Measurements from ENCODE around the gene ZFP36L1.

Gene ZFP36L1

DNA sequence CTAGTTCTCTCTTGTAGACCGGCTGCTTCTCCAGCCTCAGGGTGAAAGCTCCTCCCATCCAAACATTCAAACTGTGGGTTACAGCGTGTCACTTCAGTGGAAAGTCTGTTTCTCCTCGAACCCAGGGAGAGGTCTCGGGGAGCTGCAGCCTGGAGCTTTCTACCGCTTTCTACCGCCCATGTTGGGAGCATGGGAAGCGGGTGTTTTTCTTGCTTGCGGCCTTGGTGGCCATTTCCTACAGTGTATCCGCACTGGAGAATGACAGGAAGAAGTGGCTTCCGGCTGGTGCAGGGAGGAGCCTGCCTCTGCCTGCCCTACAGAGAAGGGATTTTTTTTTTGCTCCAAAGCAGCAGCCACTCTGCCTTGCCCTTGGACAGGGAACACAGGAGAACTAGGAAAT, 21.2 kb downstream of the ZFP36L1 start:
- H3K4me2 ChIP-seq (ENCODE audit: low read length), result no peak overlapping the region
- no peak overlapping the region for H4K8ac ChIP-seq (ENCODE audit: low read depth, low read length)
- H2AK5ac ChIP-seq (ENCODE audit: low read length), result no peak overlapping the region
- H3K4me1 ChIP-seq (ENCODE audit: control insufficient read depth in 1 of 2, insufficient read depth in 2 of 2, low read length in 2 of 2), result no peaks in the 10 kb centered on the region
- no peaks in the 10 kb centered on the region for H3K9me3 ChIP-seq (ENCODE audit: insufficient read depth, low read depth, low read length)
- no peak overlapping the region for H2BK12ac ChIP-seq (ENCODE audit: low read length)
- H2BK120ac ChIP-seq (ENCODE audit: insufficient read depth, low read length, poor library complexity), result no peak overlapping the region
- WGBS (ENCODE audit: extremely low coverage, insufficient coverage, insufficient read length), result no CpG with 5 or more reads among the region's 10 CpGs
- no peak overlapping the region for H2BK5ac ChIP-seq (ENCODE audit: low read depth, low read length, poor library complexity)
- H3K79me1 ChIP-seq (ENCODE audit: low read length), result no peaks in the 10 kb centered on the region
- DNase-seq, result no peak
- no peak overlapping the region for H4K12ac ChIP-seq (ENCODE audit: low read depth, low read length)
- no peak overlapping the region for H2AFZ ChIP-seq (ENCODE audit: insufficient read depth, low read length, poor library complexity)
- H3K9ac ChIP-seq (ENCODE audit: low read length), result no peak overlapping the region
- H3K23ac ChIP-seq (ENCODE audit: low read length), result no peak overlapping the region
- no peak overlapping the region for H4K91ac ChIP-seq (ENCODE audit: low read depth, low read length)
- no peak overlapping the region for H3K27ac ChIP-seq (ENCODE audit: low read depth, low read length)
- no peaks in the 10 kb centered on the region for H3K79me2 ChIP-seq (ENCODE audit: control insufficient read depth, insufficient read depth, low read length, poor library complexity)
- H3K36me3 ChIP-seq (ENCODE audit: control insufficient read depth in 1 of 2, insufficient read depth in 2 of 2, low read length in 2 of 2), result no peaks in the 10 kb centered on the region
- H3K18ac ChIP-seq (ENCODE audit: low read length), result no peak overlapping the region
- H3K4me3 ChIP-seq (ENCODE audit: low read depth, low read length), result no peak overlapping the region
- no peak overlapping the region for H3K4ac ChIP-seq (ENCODE audit: low read depth, low read length)
- H3K27me3 ChIP-seq (ENCODE audit: insufficient read depth, low read length), result no peaks in the 10 kb centered on the region
- H3K14ac ChIP-seq (ENCODE audit: low read length), result no peak overlapping the region

DNA sequence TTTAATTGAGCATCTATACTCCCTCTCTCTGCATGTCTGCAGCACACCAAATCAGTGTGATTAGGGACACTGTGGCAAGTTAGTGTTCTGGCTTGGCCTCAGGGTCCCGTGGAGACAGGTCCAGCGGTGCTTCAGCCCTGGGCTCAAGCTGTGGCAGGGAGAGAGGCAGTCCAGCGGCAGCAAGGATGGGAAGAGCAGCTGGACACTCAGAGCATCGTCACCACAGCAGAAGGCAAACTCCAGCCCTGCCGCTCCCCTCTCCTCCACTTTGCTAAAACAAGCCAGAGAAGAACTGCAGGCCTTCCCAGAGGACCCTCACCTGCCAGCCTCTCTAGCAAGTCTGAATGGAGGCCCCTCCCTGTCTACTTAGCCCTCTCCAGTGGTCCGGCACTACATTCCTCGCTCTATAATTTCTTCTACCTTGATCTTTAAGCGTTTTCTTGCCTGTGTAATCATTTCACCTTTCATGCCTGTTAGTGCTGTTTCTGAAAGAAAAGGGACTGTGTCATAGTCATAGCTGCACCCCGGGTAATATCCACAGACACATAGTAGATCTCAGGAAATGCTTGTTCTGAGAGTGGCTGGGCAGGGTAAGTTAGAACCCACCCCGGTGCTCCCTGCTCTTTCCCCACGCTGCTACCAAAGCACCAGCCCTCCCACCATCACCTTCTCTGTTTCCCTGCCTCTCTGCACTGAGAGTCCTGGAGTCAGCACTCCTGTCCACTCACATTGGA, 22.1 kb downstream of the ZFP36L1 start:
- H4K8ac ChIP-seq (ENCODE audit: low read depth, low read length), result no peak overlapping the region
- no peak overlapping the region for H2AK5ac ChIP-seq (ENCODE audit: low read length)
- no peak overlapping the region for H3K4me2 ChIP-seq (ENCODE audit: low read length)
- no peak overlapping the region for H3K4ac ChIP-seq (ENCODE audit: low read depth, low read length)
- no peak overlapping the region for H3K27ac ChIP-seq (ENCODE audit: low read depth, low read length)
- no peak overlapping the region for H3K14ac ChIP-seq (ENCODE audit: low read length)
- H3K23ac ChIP-seq (ENCODE audit: low read length), result no peak overlapping the region
- H2BK5ac ChIP-seq (ENCODE audit: low read depth, low read length, poor library complexity), result no peak overlapping the region
- H3K4me3 ChIP-seq (ENCODE audit: low read depth, low read length), result no peak overlapping the region
- no peak for DNase-seq
- no peaks in the 10 kb centered on the region for H3K9me3 ChIP-seq (ENCODE audit: insufficient read depth, low read depth, low read length)
- no peaks in the 10 kb centered on the region for H3K36me3 ChIP-seq (ENCODE audit: control insufficient read depth in 1 of 2, insufficient read depth in 2 of 2, low read length in 2 of 2)
- H3K9ac ChIP-seq (ENCODE audit: low read length), result no peak overlapping the region
- no peak overlapping the region for H3K18ac ChIP-seq (ENCODE audit: low read length)
- WGBS (ENCODE audit: extremely low coverage, insufficient coverage, insufficient read length), result no CpG with 5 or more reads among the region's 11 CpGs
- H3K79me1 ChIP-seq (ENCODE audit: low read length), result no peaks in the 10 kb centered on the region
- H4K12ac ChIP-seq (ENCODE audit: low read depth, low read length), result no peak overlapping the region
- H3K27me3 ChIP-seq (ENCODE audit: insufficient read depth, low read length), result no peaks in the 10 kb centered on the region
- H2BK12ac ChIP-seq (ENCODE audit: low read length), result no peak overlapping the region
- no peak overlapping the region for H2BK120ac ChIP-seq (ENCODE audit: insufficient read depth, low read length, poor library complexity)
- no peaks in the 10 kb centered on the region for H3K79me2 ChIP-seq (ENCODE audit: control insufficient read depth, insufficient read depth, low read length, poor library complexity)
- H3K4me1 ChIP-seq (ENCODE audit: control insufficient read depth in 1 of 2, insufficient read depth in 2 of 2, low read length in 2 of 2), result no peaks in the 10 kb centered on the region
- no peak overlapping the region for H4K91ac ChIP-seq (ENCODE audit: low read depth, low read length)
- no peak overlapping the region for H2AFZ ChIP-seq (ENCODE audit: insufficient read depth, low read length, poor library complexity)

DNA sequence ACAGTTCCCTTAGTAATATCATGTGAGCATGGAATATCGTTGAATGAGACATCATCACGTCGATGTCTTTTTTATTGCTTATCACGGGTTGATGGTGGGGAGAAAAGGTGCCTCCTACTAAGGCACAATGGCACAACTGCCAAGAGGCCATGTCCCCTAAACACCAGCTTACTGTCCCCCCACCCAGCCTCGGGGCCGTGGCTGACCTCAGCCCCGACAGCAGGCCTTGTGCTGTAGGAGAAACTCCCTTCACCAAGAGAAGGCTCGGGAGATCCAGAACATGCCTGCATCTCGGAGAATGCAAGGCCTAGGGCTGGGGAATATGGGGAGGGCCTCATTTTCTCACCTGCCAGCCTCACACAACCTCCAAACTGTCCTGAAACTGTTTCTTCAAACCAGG, 22.8 kb downstream of the ZFP36L1 start:
- H2BK12ac ChIP-seq (ENCODE audit: low read length), result no peak overlapping the region
- no peak overlapping the region for H3K4ac ChIP-seq (ENCODE audit: low read depth, low read length)
- H3K4me2 ChIP-seq (ENCODE audit: low read length), result no peak overlapping the region
- no CpG with 5 or more reads among the region's 9 CpGs for WGBS (ENCODE audit: extremely low coverage, insufficient coverage, insufficient read length)
- no peaks in the 10 kb centered on the region for H3K36me3 ChIP-seq (ENCODE audit: control insufficient read depth in 1 of 2, insufficient read depth in 2 of 2, low read length in 2 of 2)
- H2BK5ac ChIP-seq (ENCODE audit: low read depth, low read length, poor library complexity), result no peak overlapping the region
- H4K91ac ChIP-seq (ENCODE audit: low read depth, low read length), result no peak overlapping the region
- H3K4me3 ChIP-seq (ENCODE audit: low read depth, low read length), result no peak overlapping the region
- H4K12ac ChIP-seq (ENCODE audit: low read depth, low read length), result no peak overlapping the region
- H3K14ac ChIP-seq (ENCODE audit: low read length), result no peak overlapping the region
- H3K18ac ChIP-seq (ENCODE audit: low read length), result no peak overlapping the region
- H3K23ac ChIP-seq (ENCODE audit: low read length), result no peak overlapping the region
- H3K79me2 ChIP-seq (ENCODE audit: control insufficient read depth, insufficient read depth, low read length, poor library complexity), result no peaks in the 10 kb centered on the region
- H3K27me3 ChIP-seq (ENCODE audit: insufficient read depth, low read length), result no peaks in the 10 kb centered on the region
- H2AFZ ChIP-seq (ENCODE audit: insufficient read depth, low read length, poor library complexity), result no peak overlapping the region
- H3K27ac ChIP-seq (ENCODE audit: low read depth, low read length), result no peak overlapping the region
- no peaks in the 10 kb centered on the region for H3K9me3 ChIP-seq (ENCODE audit: insufficient read depth, low read depth, low read length)
- H4K8ac ChIP-seq (ENCODE audit: low read depth, low read length), result no peak overlapping the region
- H3K4me1 ChIP-seq (ENCODE audit: control insufficient read depth in 1 of 2, insufficient read depth in 2 of 2, low read length in 2 of 2), result no peaks in the 10 kb centered on the region
- H2AK5ac ChIP-seq (ENCODE audit: low read length), result no peak overlapping the region
- H2BK120ac ChIP-seq (ENCODE audit: insufficient read depth, low read length, poor library complexity), result no peak overlapping the region
- DNase-seq, result no peak
- H3K79me1 ChIP-seq (ENCODE audit: low read length), result no peaks in the 10 kb centered on the region
- H3K9ac ChIP-seq (ENCODE audit: low read length), result no peak overlapping the region

DNA sequence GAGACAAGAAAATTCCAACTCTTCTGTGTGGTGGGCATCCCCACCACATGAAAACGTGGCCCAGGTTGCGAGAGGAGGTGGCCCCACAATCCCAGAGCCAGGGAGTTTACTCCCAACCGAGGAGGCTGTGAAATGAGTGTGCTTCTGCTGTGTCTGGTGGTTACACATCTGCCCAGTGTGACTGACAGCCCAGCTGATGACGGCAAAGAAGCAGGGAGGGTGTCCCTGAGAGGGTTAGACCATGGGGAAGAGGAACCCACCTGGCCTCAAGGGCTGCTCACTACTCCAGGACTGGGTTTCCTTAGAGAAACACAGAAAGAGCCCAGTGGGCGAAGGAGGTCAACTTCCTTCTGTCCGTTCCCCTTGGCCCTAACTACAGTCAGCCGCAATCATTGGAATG, 24.6 kb downstream of the ZFP36L1 start:
- Histone ChIP-seq H3K79me2 (ENCODE audit: control insufficient read depth, insufficient read depth, low read length, poor library complexity) (no peaks in the 10 kb centered on the region), H3K36me3 (ENCODE audit: control insufficient read depth in 1 of 2, insufficient read depth in 2 of 2, low read length in 2 of 2) (no peaks in the 10 kb centered on the region), H3K23ac (ENCODE audit: low read length) (no peak overlapping the region)

More for the DNA sequence above, 24.6 kb downstream of the ZFP36L1 start:
- DNase-seq, result no peak
- H3K14ac ChIP-seq (ENCODE audit: low read length), result no peak overlapping the region
- peaks cover under 1 to 2% of the 10 kb centered on the region in 2 experiments for H3K4me1 ChIP-seq (ENCODE audit: control insufficient read depth in 1 of 2, insufficient read depth in 2 of 2, low read length in 2 of 2)
- no peaks in the 10 kb centered on the region for H3K79me1 ChIP-seq (ENCODE audit: low read length)
- no peak overlapping the region for H3K18ac ChIP-seq (ENCODE audit: low read length)
- H3K27ac ChIP-seq (ENCODE audit: low read depth, low read length), result no peak overlapping the region
- no peak overlapping the region for H4K12ac ChIP-seq (ENCODE audit: low read depth, low read length)
- no peak overlapping the region for H2BK5ac ChIP-seq (ENCODE audit: low read depth, low read length, poor library complexity)
- H2AFZ ChIP-seq (ENCODE audit: insufficient read depth, low read length, poor library complexity), result no peak overlapping the region
- WGBS (ENCODE audit: extremely low coverage, insufficient coverage, insufficient read length), result no CpG with 5 or more reads among the region's 7 CpGs
- no peak overlapping the region for H2AK5ac ChIP-seq (ENCODE audit: low read length)
- no peak overlapping the region for H4K91ac ChIP-seq (ENCODE audit: low read depth, low read length)
- no peak overlapping the region for H2BK12ac ChIP-seq (ENCODE audit: low read length)
- H3K4ac ChIP-seq (ENCODE audit: low read depth, low read length), result no peak overlapping the region
- no peaks in the 10 kb centered on the region for H3K27me3 ChIP-seq (ENCODE audit: insufficient read depth, low read length)
- H3K4me2 ChIP-seq (ENCODE audit: low read length), result no peak overlapping the region
- H2BK120ac ChIP-seq (ENCODE audit: insufficient read depth, low read length, poor library complexity), result no peak overlapping the region
- no peak overlapping the region for H4K8ac ChIP-seq (ENCODE audit: low read depth, low read length)
- no peak overlapping the region for H3K4me3 ChIP-seq (ENCODE audit: low read depth, low read length)
- H3K9ac ChIP-seq (ENCODE audit: low read length), result no peak overlapping the region
- H3K9me3 ChIP-seq (ENCODE audit: insufficient read depth, low read depth, low read length), result peaks cover 2% of the 10 kb centered on the region
